Cardiac muscle cell (in vitro differentiated cells and primary cell): Measurements from ENCODE around the gene MVK. TPM values are rescaled to one million over a fixed set of nuclear protein-coding genes. Genes with fewer than 3 reads are reported as not detected.

Experiments
- DNase-seq, 2 donors: peaks; one replicate each; pipeline versions ENCODE4 v3.0.0 to v3.0.0-alpha.2; 2010 to 2017; ENCODE audit warnings: low read depth in 1 of 2, low spot score in 1 of 2
- H3K27ac ChIP-seq: fragments of 200-600 bp; sonication (generic); 2 replicates; pipeline ENCODE4 v1.5.1; 2016
- H3K27me3 ChIP-seq: fragments of 200-600 bp; sonication (generic); 2 replicates; pipeline ENCODE4 v1.6.0; 2016; ENCODE audit warnings: control low read depth
- H3K36me3 ChIP-seq: fragments of 200-600 bp; sonication (generic); 2 replicates; pipeline ENCODE4 v1.5.1; 2016; ENCODE audit warnings: control low read depth
- H3K4me1 ChIP-seq: fragments of 200-600 bp; sonication (generic); 2 replicates; pipeline ENCODE4 v1.8.1; 2017; ENCODE audit warnings: low read depth, mild to moderate bottlenecking, mixed run types
- H3K4me3 ChIP-seq: fragments of 200-600 bp; sonication (generic); 2 replicates; pipeline ENCODE4 v1.5.1; 2016; ENCODE audit warnings: mild to moderate bottlenecking
- H3K9me3 ChIP-seq: fragments of 200-600 bp; sonication (generic); 2 replicates; pipeline ENCODE4 v1.5.1; 2017; ENCODE audit warnings: low read depth, mild to moderate bottlenecking, control low read depth
- CTCF ChIP-seq: IDR thresholded peaks from 2 replicates; pipeline ENCODE4 v1.5.1; 2012; ENCODE audit warnings: low read depth, mild to moderate bottlenecking, low read length
- polyA plus RNA-seq: library from polyadenylated mRNA; unstranded; fragments of >200 nt; fragmentation: Nextera tagmentation; extraction: Ambion mirVana; gene quantifications from 2 replicates; pipeline ENCODE4 v1.2.1, GENCODE V29; 2016
- total RNA-seq: library from RNA; depleted of rRNA; stranded (reverse); fragments of >200 nt; gene quantifications from 2 replicates; pipeline ENCODE4 v1.2.3, GENCODE V29; 2016

Gene MVK
- total and polyA plus RNA-seq, 2 experiments from 2014 or later = 29.0 to 56.1 TPM

GRCh38 chr12:109608793-109609192, 35.2 kb downstream of the MVK start:
- no peaks in the 10 kb centered on the region for H3K27me3 ChIP-seq
- H3K4me3 ChIP-seq = no peak overlapping the region
- DNase-seq = no peak
- no peak for TF ChIP-seq CTCF
- H3K9me3 ChIP-seq = no peaks in the 10 kb centered on the region
- H3K4me1 ChIP-seq = peaks cover 25% of the 10 kb centered on the region
- no peaks in the 10 kb centered on the region for H3K36me3 ChIP-seq
- no peak overlapping the region for H3K27ac ChIP-seq

- Histone ChIP-seq H3K9me3 (no peaks in the 10 kb centered on the region), H3K27me3 (no peaks in the 10 kb centered on the region), H3K4me1 (peaks cover 25% of the 10 kb centered on the region), H3K4me3 (no peak overlapping the region), H3K36me3 (no peaks in the 10 kb centered on the region), H3K27ac (no peak overlapping the region)
- no peak for DNase-seq
- no peak for TF ChIP-seq CTCF
Observed at GRCh38 chr12:109609342-109609741, 35.7 kb downstream of the MVK start.

- H3K36me3 ChIP-seq = no peaks in the 10 kb centered on the region
- no peak overlapping the region for H3K4me3 ChIP-seq
- H3K27ac ChIP-seq = no peak overlapping the region
- peaks cover 18% of the 10 kb centered on the region for H3K4me1 ChIP-seq
- no peak for TF ChIP-seq CTCF
- DNase-seq = no peak
- H3K27me3 ChIP-seq = no peaks in the 10 kb centered on the region
- H3K9me3 ChIP-seq = no peaks in the 10 kb centered on the region
Observed at GRCh38 chr12:109610523-109610922, 36.9 kb downstream of the MVK start.

- no peak overlapping the region for H3K4me3 ChIP-seq
- H3K36me3 ChIP-seq = no peaks in the 10 kb centered on the region
- H3K9me3 ChIP-seq = no peaks in the 10 kb centered on the region
- no peaks in the 10 kb centered on the region for H3K27me3 ChIP-seq
- no peak for DNase-seq
- peaks cover 14% of the 10 kb centered on the region for H3K4me1 ChIP-seq
- no peak for TF ChIP-seq CTCF
- no peak overlapping the region for H3K27ac ChIP-seq
Observed at GRCh38 chr12:109611223-109611622, 37.6 kb downstream of the MVK start.

- Histone ChIP-seq H3K27ac (no peak overlapping the region), H3K9me3 (no peaks in the 10 kb centered on the region), H3K4me3 (no peak overlapping the region), H3K36me3 (no peaks in the 10 kb centered on the region), H3K27me3 (no peaks in the 10 kb centered on the region), H3K4me1 (peaks cover 6% of the 10 kb centered on the region)
- no peak for DNase-seq
- no peak for TF ChIP-seq CTCF
Observed at GRCh38 chr12:109612003-109612402, 38.4 kb downstream of the MVK start.

GRCh38 chr12:109612975-109613502, 39.4 kb downstream of the MVK start:
- no peak overlapping the region for H3K27ac ChIP-seq
- H3K4me1 ChIP-seq = peaks cover 3% of the 10 kb centered on the region
- no peaks in the 10 kb centered on the region for H3K27me3 ChIP-seq
- peak; percentile 41 for TF ChIP-seq CTCF
- H3K4me3 ChIP-seq = no peak overlapping the region
- H3K9me3 ChIP-seq = no peaks in the 10 kb centered on the region
- no peaks in the 10 kb centered on the region for H3K36me3 ChIP-seq
- DNase-seq = peak in 1 of 2 donors; percentile 21
